Stimulated activated CD8-positive, alpha-beta memory T cell treated with anti-CD3 and anti-CD28 coated beads, Interleukin-7, amount 100 ng/mL, for 1 hour (primary cell): ENCODE measurements around the gene NBEA.

Experiments
- DNase-seq, 2 donors: peaks; one replicate each; pipeline ENCODE4 v3.0.0-alpha.2; 2020; ENCODE audit warnings: low read depth in 2 of 2

NBEA gene

DNA sequence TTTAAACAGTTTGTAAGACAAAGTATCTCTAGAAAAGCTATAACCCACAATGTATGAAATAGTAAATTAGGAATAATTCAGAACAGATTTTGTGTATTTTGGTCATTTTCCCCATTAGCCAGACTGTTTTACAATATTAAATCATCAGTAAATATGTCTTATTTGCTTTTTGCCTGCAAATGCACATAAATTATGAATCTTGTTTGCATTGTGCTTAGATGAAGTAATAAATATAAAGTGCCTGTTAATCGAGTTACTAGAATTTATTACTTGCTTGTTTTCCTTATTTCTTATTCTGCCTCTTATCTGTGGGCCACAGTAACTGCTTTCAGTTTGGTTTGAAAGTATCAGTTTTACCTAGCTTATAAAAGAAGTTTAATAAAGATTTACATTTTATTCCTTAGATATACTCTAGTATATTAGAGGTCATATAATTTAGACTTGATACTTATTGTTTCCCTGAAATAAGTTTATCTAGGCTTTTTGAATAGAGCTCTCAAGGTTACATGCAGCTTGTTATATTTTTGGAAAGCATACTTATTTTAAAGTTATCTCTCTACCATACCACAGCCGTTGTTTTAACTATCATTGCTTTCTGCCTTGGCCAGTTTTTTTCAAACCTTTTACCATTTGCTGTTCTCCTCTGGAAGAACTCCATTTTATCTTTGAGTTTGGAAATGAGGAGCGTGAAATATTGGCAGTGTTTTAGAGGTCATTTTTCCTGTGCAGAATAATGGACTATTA is 238.0 kb downstream of the NBEA start:
- DNase-seq = no peak

- DNase-seq = no peak
Measured at GRCh38 chr13:35190241-35190640, 248.2 kb downstream of the NBEA start.

GRCh38 chr13:35191883-35192282 is 249.8 kb downstream of the NBEA start:
- no peak for DNase-seq

- no peak for DNase-seq
Measured at GRCh38 chr13:35198613-35199200, 256.6 kb downstream of the NBEA start.

DNA sequence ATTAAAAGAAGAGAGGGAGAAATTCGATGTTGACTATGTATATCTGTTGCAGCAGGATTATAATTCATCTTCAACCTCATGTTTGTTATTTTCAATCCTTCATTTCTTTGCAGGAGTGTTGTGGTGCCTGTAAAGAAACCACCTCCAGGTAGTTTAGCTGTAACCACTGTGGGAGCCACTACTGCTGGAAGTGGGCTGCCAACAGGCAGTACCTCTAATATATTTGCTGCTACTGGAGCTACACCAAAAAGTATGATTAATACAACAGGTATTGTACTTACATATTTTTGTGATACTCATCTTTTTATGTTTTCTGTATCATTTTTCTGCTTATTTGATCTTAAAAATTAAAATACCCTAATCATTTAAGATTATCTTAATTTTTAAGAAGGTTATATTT is 266.5 kb downstream of the NBEA start:
- DNase-seq = no peak

GRCh38 chr13:35210261-35210660 is 268.2 kb downstream of the NBEA start:
- no peak for DNase-seq

DNA sequence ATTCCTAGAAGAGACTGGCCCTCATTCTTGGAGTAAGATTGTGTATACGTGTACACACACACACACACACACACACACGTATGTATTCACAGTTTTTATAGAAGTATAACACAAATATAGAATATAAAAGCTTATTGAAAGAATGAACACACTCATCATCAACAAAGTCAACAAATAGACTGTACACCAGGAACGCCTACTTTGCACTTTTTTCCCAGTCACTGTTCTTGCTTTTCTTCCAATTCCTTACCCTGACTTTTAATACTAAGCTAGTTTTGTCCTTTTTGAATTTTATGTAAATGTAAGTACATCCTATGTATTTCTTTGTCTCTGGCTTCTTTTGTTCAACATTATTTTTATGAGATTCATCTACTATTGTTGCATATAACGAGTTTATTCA is 269.9 kb downstream of the NBEA start:
- no peak for DNase-seq

- DNase-seq = no peak
Measured at GRCh38 chr13:35213911-35214310, 271.8 kb downstream of the NBEA start.

DNA sequence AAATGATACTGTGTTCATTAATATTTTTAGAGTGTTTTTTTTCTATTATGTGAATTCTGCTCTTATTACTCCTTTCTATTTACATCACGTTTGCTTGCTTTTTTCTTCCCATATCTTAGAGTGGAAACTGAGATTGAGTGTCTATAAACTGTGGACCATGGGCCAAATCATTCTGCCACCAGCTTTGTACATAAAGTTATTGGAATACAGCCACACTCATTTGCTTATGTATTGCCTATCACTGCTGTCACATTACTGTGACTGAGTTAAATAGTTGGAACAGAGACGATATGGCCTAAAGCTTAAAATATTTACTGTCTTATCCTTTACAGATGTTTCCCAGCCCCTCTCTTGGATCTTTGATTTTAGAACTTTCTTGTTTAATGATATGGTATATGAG is 274.1 kb downstream of the NBEA start:
- DNase-seq = no peak

DNA sequence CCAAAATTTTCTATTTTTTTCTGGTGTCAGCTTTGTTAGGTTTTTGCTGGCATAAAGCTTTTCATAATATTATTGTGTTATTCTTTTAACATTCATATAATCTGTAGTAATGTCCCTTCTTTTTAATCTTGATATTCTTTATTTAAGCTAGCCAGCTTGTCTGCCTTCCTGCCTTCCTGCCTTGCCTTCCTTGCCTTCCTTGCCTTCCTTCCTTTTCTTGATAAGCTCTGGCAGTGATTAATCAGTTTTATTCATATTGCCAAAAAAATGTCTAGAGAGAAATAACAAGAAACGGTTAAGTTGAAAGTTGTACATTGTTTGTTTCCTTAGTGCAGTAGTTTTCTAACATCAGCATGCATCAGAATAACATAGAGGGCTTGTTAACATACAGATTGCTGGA is 277.0 kb downstream of the NBEA start:
- DNase-seq = no peak

GRCh38 chr13:35225159-35225558 is 283.1 kb downstream of the NBEA start:
- no peak for DNase-seq

DNA sequence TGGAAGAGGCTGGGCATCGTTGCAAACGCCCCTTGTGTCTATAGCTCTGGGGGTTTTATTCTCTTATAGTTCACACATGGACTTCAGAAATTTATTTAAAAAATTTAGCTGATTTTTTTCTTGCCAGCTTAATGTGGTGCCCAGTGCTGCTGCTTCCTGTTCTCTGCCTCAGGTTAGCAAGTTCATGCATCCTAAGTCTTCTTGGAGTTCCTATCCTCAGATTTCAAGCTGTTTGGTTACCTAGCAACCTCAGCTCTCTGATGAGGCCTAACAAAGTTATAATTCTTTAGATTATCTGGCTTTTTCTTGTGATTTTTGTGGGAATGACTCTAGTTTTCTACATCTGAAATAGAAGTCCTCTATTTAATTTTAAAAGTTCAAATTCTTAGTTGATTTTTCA is 283.5 kb downstream of the NBEA start:
- no peak for DNase-seq

DNA sequence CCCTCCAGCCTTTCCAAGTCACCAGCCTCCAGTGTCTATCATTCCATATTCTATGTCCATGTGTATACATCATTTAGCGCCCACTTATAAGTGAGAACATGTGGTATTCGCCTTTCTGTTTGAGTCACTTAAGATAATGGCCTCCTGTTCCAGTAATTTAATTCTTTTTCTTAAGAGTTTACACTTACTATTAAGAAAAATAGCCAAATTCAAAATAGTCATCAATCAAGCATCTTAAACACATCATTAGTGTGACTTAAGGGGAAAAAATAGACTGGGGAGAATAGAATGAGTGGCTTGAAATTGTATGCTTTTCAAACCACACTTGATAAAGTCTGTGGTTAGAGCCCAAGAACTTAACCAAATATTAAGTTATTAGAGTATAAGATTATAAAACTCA is 286.5 kb downstream of the NBEA start:
- DNase-seq = no peak

- no peak for DNase-seq
Measured at GRCh38 chr13:35231426-35231825, 289.4 kb downstream of the NBEA start.

- no peak for DNase-seq
Measured at GRCh38 chr13:35238274-35238673, 296.2 kb downstream of the NBEA start.

DNA sequence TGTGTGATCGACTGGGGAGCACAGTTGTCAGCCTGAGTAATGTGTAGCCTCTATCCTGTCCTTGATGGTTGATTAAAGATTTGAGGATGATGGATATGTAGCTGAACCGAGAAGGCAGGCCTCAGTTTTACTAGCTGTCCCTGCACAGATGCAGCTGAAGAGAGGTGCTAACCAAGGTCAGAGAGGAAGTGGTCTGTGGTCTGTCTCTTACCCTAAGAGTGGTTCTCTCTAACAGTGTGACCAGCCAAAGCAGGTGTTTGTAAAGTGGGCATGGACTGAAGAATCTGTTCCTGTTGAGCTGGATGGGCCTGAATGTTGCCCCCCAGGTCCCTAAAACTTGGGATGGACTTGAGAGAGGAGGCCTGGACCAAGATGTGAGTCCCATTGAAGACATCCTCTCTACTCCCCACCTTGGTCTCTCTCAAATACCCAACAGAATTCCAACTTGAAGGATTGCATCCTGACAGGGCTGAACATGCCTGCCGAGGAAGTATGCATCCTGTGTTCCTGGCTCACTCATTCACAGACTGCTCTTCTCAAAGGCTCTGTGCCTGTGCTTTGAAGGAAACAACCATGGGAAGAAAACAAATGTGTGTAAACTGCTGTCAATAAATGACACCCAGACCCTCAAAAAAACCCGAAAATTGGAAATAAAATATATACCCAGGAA is 310.6 kb downstream of the NBEA start:
- no peak for DNase-seq

DNA sequence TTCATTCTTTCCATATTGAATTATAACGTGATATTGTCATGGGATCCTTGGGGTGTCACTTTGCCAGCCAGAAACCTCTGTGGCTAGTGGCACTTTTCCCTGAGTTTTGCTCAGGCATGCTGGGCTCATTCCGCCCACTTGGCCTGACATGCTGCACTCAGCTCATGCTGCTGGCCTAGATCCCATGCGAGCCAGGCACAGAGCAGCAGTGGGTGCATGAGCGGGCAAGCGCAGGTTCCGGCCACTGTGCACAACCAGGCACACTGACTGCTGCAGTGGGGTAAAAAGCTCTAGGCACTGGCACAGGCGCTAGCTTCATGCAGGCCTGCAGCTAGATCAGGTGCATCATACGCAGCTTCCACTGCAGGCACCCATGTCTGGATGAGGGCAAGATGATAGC is 313.2 kb downstream of the NBEA start:
- DNase-seq = no peak

- DNase-seq = no peak
Measured at GRCh38 chr13:35256459-35257148, 314.5 kb downstream of the NBEA start.

DNA sequence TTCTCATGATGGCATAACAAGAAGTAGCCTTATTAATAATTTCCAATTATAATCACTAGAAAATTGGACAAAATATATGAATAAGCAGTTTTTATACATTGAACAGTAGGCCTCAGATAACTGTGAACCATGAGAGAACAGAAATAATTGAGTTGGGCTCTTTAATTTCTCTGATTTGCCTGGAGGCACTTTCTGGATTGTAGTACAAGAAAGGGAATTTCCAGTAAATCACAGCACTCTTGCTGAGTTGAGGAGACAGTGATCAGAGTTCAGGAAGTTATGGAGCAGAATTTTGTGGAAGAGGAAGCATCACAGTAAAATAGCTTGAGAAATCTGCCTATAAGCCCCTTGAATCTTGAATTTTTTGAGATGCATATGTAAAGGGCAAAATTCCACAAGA is 318.2 kb downstream of the NBEA start:
- no peak for DNase-seq

DNA sequence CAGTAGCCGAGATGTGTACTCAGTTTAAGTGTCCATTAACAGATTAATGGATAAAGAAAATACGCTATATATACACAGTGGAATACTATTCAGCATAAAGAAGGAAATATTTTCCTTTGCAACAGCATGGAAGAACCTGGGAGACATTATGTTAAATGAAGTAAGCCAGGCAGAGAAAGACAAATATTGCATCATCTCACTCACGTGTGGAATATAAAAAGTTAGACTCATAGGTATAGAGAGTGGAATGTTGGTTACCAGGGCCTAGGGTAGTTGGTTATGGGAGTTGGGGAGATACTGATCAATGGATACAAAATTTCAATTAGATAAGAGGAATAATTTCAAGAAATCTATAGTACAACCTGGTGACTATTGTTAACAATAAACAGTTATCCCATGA is 324.3 kb downstream of the NBEA start:
- DNase-seq = no peak

DNA sequence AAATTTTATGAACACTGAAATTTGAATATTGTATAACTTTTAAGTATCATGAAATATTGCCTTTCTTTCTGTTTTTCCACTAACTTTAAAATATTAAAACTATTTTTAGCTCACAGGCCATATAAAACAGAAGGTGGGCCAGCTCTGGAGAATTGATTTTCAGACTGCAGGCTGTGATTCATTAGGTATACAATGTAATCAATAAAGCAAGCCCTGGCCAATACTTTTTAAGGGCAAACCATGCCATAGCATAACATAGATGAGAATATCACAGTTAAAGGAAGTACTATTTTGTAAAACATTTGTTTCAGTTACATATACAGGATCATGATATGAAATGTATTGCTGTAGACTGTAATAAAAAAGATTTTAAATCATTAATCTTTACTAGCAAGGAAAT is 336.8 kb downstream of the NBEA start:
- no peak for DNase-seq

DNA sequence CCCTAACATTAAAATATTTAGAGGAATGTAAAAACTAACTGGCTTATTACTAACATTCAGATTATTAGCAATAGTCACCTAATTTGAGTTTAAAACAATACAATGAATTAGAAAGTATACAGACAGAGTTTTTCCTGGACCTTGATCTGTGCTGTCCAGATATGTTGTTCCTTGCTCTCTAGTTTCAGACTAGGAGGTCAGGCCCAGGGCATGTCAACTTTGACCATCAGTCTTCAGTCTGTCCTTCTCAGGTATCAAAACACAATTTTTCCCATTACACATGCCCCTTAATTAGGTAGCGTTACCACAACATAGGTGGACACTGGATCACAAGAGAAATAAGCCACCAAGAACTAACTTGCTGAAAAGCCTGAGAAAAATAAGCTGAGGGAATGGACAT is 337.4 kb downstream of the NBEA start:
- no peak for DNase-seq

DNA sequence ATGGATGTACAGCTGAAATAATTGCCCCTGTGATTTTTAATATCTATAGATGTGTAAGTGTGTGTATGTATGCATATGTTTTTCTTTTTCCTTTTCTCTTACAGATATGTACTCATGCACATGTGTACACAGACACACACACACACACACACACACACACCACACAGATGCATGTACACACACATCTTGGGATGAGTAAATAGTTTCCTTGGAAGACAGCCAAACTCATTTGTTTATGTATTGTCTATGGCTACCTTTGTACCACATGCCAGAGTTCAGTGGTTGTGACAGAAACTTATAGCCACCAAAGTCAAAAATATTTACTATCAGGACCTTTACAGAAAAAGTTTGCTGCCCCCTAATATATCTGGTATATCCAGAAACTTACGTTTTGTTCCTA is 341.8 kb downstream of the NBEA start:
- no peak for DNase-seq
